Measurements from ENCODE around the gene CARMIL3. TPM values are rescaled to one million over a fixed set of nuclear protein-coding genes. Genes with fewer than 3 reads are reported as not detected.

Gene CARMIL3
- total RNA-seq, 1 experiment from 2014 or later: 0.71 TPM

- Histone ChIP-seq H2AFZ (ENCODE audit: low read depth, low read length, poor library complexity, severe bottlenecking) (no peak overlapping the region), H3K4me3 (replicated peaks in 1 of 2; ENCODE audit: low read depth in 1 of 2, low read length in 2 of 2) (peak overlapping the region; percentile 86 to 92), H3K27me3 (ENCODE audit: insufficient read depth, low read length) (no peaks in the 10 kb centered on the region), H4K20me1 (ENCODE audit: insufficient read depth) (no peaks in the 10 kb centered on the region), H3K27ac (ENCODE audit: low read depth, low read length) (peak overlapping the region; percentile 97), H3K4me2 (ENCODE audit: low read length) (peak overlapping the region; percentile 95), H3K4me1 (ENCODE audit: control insufficient read depth in 1 of 2, insufficient read depth in 2 of 2, low read length in 2 of 2) (peaks cover 8 to 25% of the 10 kb centered on the region in 2 experiments; a peak in 3 of 4 replicates), H3K9ac (ENCODE audit: low read length) (peak overlapping the region; percentile 84), H3K36me3 (ENCODE audit: control insufficient read depth in 1 of 2, insufficient read depth in 2 of 2, low read length in 2 of 2) (peaks cover 0 to 6% of the 10 kb centered on the region in 2 experiments; a peak in 1 of 4 replicates), H3K9me3 (ENCODE audit: control insufficient read depth in 1 of 2, insufficient read depth in 1 of 2, low read depth in 1 of 2, low read length in 2 of 2) (no peaks in the 10 kb centered on the region), H3K79me2 (ENCODE audit: insufficient read depth, low read length) (peaks cover 14% of the 10 kb centered on the region; the same call in 1 of the 2 replicates), H3K9me2 (ENCODE audit: insufficient read depth) (no peaks in the 10 kb centered on the region)
- intact Hi-C loops (cut with micrococcal nuclease): loop anchor here (5.0 kb wide), 1 partner anchor 99 kb away; the partner anchor contains the start of gene CHMP4A
- TF ChIP-seq SP1 (IDR thresholded peaks at IDR 0.05; ENCODE audit: low read depth) (no peak), ELF1 (IDR thresholded peaks at IDR 0.05; ENCODE audit: borderline replicate concordance, low read depth) (no peak), CTCF (IDR thresholded peaks at IDR 0.05 in 2 of 3, conservative IDR thresholded peaks at IDR 0.05 in 1 of 3; ENCODE audit: borderline replicate concordance in 1 of 3, insufficient read depth in 1 of 3, low read depth in 2 of 3, low read length in 2 of 3) (no peak), ZNF274 (IDR thresholded peaks at IDR 0.05; ENCODE audit: low read depth, low read length) (no peak), CBX3 (IDR thresholded peaks at IDR 0.05; ENCODE audit: low read depth) (no peak), ZFX (IDR thresholded peaks at IDR 0.05) (no peak), SRF (IDR thresholded peaks at IDR 0.05; ENCODE audit: low read depth) (no peak), ATF3 (IDR thresholded peaks at IDR 0.05) (no peak), YY1 (IDR thresholded peaks at IDR 0.05; ENCODE audit: extremely low read depth, insufficient replicate concordance, low read depth, low read length) (no peak), POLR2AphosphoS5 (IDR thresholded peaks at IDR 0.05; ENCODE audit: low read depth, low read length) (no peak), MAX (IDR thresholded peaks at IDR 0.05) (no peak), POLR2A (IDR thresholded peaks at IDR 0.05; ENCODE audit: borderline replicate concordance, extremely low read depth, insufficient read depth, insufficient read length) (no peak), REST (IDR thresholded peaks at IDR 0.05; ENCODE audit: low read depth) (no peak), TCF7L2 (IDR thresholded peaks at IDR 0.05; ENCODE audit: borderline replicate concordance, extremely low read depth, insufficient read depth, insufficient read length) (no peak)
- ChIA-PET RAD21 (ENCODE audit: low non-redundant PET in 1 of 2, low total read pairs in 2 of 2, uncharacterized antibody in 2 of 2, unreplicated experiment in 2 of 2) (interaction anchor here (0.6 to 1.7 kb wide), 2 partner anchors 14 to 23 kb away, joined by 3 to 5 read pairs; partner anchors contain the start of gene PSME1 (in 1 of the 2)), CTCF (interaction anchor here (1.2 to 2.1 kb wide), 3 partner anchors 9 to 55 kb away, joined by 3 to 11 read pairs (median 3); partner anchors contain the start of gene PSME1), POLR2A (interaction anchor here (0.8 to 2.6 kb wide), 9 partner anchors 9 to 184 kb away, joined by 3 to 49 read pairs (median 8); partner anchors contain the start of genes EMC9, FITM1, IRF9 and PCK2)
- DNase-seq (ENCODE audit: low read depth, low spot score) (no peak), ATAC-seq (no peak; the same call in 1 of the 2 replicates)
- TSS peak; percentile 93 for BruUV-seq (replicated peaks)
These were observed 61.6 kb downstream of the CARMIL3 start for GRCh38 chr14:24113379-24113800.

All from HCT116 (cell line).